ENCODE data around the gene MACROH2A2.
"Not testable (repeated sequence)": the region's sequence is repeated elsewhere in the genome, so short reads cannot be mapped to it uniquely, and the experiment has no call there.

MACROH2A2 gene

DNA sequence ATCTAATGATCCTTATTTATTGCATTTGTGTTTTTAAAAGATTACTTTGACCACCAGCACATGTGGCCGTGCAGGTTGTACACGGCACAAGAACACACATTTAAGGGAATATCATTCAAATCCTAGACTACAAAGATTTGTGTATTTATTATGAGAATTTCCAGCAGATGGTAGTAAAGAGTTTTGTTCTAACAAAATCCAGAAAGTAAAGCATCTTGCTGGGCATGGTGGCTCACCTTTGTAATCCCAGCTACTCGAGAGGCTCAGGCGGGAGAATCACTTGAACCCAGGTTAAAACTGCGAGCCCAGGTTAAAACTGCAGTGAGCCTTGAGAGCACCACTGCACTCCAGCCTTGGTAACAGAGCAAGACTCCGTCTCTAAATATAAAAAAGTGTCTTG, 31.5 kb downstream of the MACROH2A2 start:
- H3K27ac Mint-ChIP-seq, result no peak overlapping the region
- H3K36me3 Mint-ChIP-seq (ENCODE audit: low read depth), result no peaks in the 10 kb centered on the region
- H3K4me3 Mint-ChIP-seq, result no peak overlapping the region
- H3K27me3 Mint-ChIP-seq (ENCODE audit: low read depth), result peaks cover 9% of the 10 kb centered on the region
- H3K4me1 Mint-ChIP-seq (ENCODE audit: low read depth), result no peaks in the 10 kb centered on the region
- H3K9me3 Mint-ChIP-seq, result no peaks in the 10 kb centered on the region

DNA sequence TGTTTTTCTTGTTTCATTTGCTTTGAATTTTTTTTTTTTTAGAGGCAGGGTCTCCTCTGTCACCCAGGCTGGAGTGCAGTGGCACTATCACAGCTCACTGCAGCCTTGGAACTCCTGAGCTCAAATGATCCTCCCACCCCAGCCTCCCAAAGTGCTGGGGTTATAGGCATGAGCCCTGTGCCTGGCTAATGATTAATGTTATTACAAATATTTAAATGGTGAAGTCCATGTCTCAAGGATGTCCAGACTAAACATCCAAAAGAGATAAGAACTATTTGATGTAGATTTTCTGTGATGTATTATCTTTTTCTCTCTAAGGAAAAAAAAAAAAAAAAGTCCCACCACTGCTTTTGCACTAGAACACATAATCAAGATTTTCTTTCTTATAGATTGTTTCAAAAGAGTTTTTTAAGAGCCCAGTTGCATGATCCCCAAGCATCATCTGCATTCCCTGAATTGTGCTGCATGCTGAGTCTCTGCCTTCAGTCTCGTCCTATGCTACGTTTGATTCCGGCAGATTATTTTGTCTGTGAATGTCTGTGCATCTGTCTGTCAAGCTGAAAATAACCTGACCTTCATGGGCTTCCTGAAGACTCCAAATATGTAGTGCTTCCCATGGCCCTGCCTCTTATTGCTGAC, 33.4 kb downstream of the MACROH2A2 start:
- Mint-ChIP-seq H3K4me3 (no peak overlapping the region), H3K27me3 (ENCODE audit: low read depth) (peaks cover 9% of the 10 kb centered on the region), H3K9me3 (no peaks in the 10 kb centered on the region), H3K4me1 (ENCODE audit: low read depth) (no peaks in the 10 kb centered on the region), H3K36me3 (ENCODE audit: low read depth) (no peaks in the 10 kb centered on the region), H3K27ac (no peak overlapping the region)

- Mint-ChIP-seq H3K4me1 (ENCODE audit: low read depth) (peaks cover 9% of the 10 kb centered on the region), H3K9me3 (no peaks in the 10 kb centered on the region), H3K36me3 (ENCODE audit: low read depth) (no peaks in the 10 kb centered on the region), H3K27ac (no peak overlapping the region), H3K4me3 (no peak overlapping the region), H3K27me3 (ENCODE audit: low read depth) (peaks cover 9% of the 10 kb centered on the region)
Observed at GRCh38 chr10:70087616-70088307, 35.1 kb downstream of the MACROH2A2 start.

DNA sequence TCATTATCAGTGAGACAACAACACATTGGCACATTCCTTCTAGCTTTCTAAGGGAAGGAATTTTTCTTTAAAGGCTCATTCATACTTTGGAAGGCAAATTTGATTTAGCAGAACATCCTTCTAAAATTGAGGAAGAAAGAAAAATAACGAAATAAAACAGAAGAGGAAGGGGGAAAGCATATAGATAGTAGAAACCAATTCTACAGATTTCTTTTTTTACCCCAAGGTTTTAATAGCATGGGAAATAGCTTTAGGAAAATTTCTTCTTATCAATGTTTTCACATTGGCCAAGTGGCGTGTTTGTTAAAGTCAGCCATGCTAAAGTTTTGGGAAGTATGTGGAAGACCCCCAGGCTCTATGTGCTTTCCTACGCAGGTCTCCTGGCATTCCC, 35.7 kb downstream of the MACROH2A2 start:
- no peaks in the 10 kb centered on the region for H3K36me3 Mint-ChIP-seq (ENCODE audit: low read depth)
- H3K4me1 Mint-ChIP-seq (ENCODE audit: low read depth), result peaks cover 12% of the 10 kb centered on the region
- H3K9me3 Mint-ChIP-seq, result no peaks in the 10 kb centered on the region
- H3K27me3 Mint-ChIP-seq (ENCODE audit: low read depth), result peaks cover 9% of the 10 kb centered on the region
- no peak overlapping the region for H3K27ac Mint-ChIP-seq
- H3K4me3 Mint-ChIP-seq, result no peak overlapping the region

DNA sequence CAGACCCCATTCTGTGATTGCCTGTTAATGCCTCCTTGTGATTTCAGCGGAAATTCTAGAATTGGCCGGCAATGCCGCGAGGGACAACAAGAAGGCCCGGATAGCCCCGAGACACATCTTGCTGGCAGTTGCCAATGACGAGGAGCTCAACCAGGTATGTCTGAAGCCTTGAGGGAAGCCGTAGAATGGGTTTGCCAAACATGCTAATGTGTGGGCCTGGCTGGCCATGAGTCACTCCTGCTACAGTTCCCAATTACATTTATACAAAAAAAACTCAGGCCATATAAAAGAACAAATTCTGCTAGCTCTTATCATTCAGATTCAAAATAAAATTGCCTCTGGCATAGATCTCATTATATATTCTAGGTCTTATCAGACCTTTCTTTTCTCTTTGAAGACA, 37.4 kb downstream of the MACROH2A2 start:
- H3K27me3 Mint-ChIP-seq (ENCODE audit: low read depth), result peaks cover 8% of the 10 kb centered on the region
- H3K4me3 Mint-ChIP-seq, result no peak overlapping the region
- no peaks in the 10 kb centered on the region for H3K9me3 Mint-ChIP-seq
- peaks cover 16% of the 10 kb centered on the region for H3K4me1 Mint-ChIP-seq (ENCODE audit: low read depth)
- no peak overlapping the region for H3K27ac Mint-ChIP-seq
- no peaks in the 10 kb centered on the region for H3K36me3 Mint-ChIP-seq (ENCODE audit: low read depth)

DNA sequence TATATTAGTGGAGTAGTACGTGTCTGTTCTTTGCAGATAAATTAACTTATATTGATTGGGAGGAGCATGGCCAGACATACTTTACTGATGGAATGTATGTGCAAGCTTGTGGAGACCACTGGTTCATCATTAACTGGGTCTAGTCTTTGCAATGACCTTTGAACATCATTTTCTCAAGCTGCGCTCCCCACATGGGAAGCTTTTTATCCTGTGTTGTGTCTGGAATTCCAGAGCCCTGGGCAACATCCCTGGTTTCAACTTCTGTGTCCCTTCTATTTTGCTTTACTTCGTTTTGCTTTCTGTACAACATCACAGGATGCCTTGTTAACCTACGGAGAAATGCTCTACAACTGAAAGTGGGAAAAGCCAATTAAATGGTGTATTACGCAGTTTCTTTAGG, 38.3 kb downstream of the MACROH2A2 start:
- H3K4me3 Mint-ChIP-seq, result no peak overlapping the region
- H3K4me1 Mint-ChIP-seq (ENCODE audit: low read depth), result peaks cover 16% of the 10 kb centered on the region
- H3K27ac Mint-ChIP-seq, result no peak overlapping the region
- H3K36me3 Mint-ChIP-seq (ENCODE audit: low read depth), result no peaks in the 10 kb centered on the region
- H3K9me3 Mint-ChIP-seq, result no peaks in the 10 kb centered on the region
- H3K27me3 Mint-ChIP-seq (ENCODE audit: low read depth), result peaks cover 3% of the 10 kb centered on the region

DNA sequence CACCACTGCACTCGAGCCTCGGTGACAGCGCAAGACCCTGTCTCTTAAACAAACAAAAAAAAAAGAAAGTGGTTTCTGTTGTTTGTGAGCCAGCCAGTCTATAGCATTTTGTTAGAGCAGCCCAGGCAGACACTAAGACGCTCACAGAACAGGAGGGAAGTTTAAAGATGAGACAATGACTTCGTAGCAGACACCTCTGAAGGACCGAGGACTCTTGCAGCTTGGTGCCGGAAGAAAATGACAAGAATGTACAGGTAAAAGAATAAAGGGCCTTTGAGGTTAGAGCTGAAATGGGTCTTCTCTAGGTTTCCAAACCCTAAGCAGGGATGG, 39.7 kb downstream of the MACROH2A2 start:
- Mint-ChIP-seq H3K4me3 (peak overlapping the region; percentile 77), H3K36me3 (ENCODE audit: low read depth) (no peaks in the 10 kb centered on the region), H3K27ac (peak overlapping the region; percentile 85), H3K27me3 (ENCODE audit: low read depth) (peaks cover 3% of the 10 kb centered on the region), H3K9me3 (no peaks in the 10 kb centered on the region), H3K4me1 (ENCODE audit: low read depth) (peaks cover 16% of the 10 kb centered on the region)

DNA sequence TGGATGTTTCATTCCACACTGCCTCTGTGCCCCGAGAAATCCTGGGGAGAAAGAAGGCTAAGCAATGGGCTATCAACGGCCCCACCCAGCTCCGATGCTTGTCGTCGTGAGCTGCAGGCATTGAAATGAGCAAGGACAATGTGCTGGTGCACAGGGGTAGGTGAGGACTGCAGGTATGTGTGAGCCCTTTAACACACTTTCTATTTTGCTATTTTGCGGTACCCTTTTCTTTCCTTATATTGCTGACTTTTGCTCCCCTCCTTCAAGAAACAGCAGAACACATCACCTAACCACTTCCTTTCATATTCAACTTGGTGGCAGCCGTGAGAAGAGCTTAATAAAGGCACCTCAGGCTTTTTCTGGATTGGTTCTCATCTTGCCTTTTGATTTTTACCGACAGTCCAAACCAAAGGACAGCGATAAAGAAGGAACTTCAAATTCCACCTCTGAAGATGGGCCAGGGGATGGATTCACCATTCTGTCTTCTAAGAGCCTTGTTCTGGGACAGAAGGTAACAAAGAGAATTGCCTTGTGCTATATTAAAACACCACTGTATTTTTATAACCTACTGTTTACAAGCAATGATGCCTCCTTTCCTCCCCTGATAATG, 40.8 kb downstream of the MACROH2A2 start:
- peaks cover 3% of the 10 kb centered on the region for H3K27me3 Mint-ChIP-seq (ENCODE audit: low read depth)

GRCh38 chr10:70094250-70094649, 41.6 kb downstream of the MACROH2A2 start:
- Mint-ChIP-seq H3K36me3 (ENCODE audit: low read depth) (no peaks in the 10 kb centered on the region), H3K27ac (no peak overlapping the region), H3K4me1 (ENCODE audit: low read depth) (peaks cover 16% of the 10 kb centered on the region), H3K4me3 (no peak overlapping the region), H3K27me3 (ENCODE audit: low read depth) (peaks cover 3% of the 10 kb centered on the region), H3K9me3 (no peaks in the 10 kb centered on the region)

More for the DNA sequence above, 40.8 kb downstream of the MACROH2A2 start:
- Mint-ChIP-seq H3K9me3 (no peaks in the 10 kb centered on the region), H3K4me3 (peak overlapping the region; percentile 77), H3K4me1 (ENCODE audit: low read depth) (peaks cover 16% of the 10 kb centered on the region), H3K36me3 (ENCODE audit: low read depth) (no peaks in the 10 kb centered on the region), H3K27ac (peak overlapping the region; percentile 75)

- Mint-ChIP-seq H3K4me3 (no peak overlapping the region), H3K9me3 (no peaks in the 10 kb centered on the region), H3K27me3 (ENCODE audit: low read depth) (peaks cover 3% of the 10 kb centered on the region)
Observed at GRCh38 chr10:70096016-70096704, 43.5 kb downstream of the MACROH2A2 start.

DNA sequence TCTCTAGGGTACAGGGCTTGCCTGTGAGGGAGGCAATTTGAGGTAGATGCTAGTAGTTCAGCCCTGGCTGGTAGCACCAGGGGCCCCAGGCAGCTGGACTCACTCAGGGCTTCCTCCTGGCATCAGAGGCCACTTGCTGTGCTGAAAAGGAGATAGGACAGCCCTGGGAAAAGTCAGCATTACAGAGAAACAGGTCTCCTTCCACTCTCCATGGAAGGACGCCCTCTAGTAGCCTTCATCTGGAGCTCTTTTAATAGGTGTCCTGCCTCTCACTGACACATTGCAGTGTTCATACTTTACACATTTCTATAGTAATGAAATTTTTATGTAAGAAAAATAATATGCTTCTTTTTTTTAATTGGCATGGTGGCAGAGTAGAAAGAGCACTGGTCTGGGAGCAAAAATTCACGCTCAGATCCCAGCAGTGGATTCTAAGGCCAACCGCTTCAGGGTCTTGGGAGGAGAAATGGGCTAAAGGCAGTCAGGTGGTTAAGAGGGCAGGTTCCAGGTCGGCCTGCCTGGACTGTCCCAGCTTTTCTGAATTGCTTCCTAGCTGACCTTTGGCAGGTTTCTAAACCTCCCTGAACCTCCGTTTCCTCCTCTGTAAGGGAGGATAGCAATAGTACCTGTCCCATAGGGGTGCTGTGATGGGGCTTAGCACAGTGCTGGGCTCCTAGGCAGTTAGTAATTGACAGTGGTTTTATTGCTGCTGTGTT, 44.2 kb downstream of the MACROH2A2 start:
- Mint-ChIP-seq H3K27me3 (ENCODE audit: low read depth) (peaks cover 3% of the 10 kb centered on the region), H3K4me1 (ENCODE audit: low read depth) (peaks cover 14% of the 10 kb centered on the region), H3K9me3 (no peaks in the 10 kb centered on the region), H3K36me3 (ENCODE audit: low read depth) (no peaks in the 10 kb centered on the region), H3K4me3 (no peak overlapping the region), H3K27ac (no peak overlapping the region)

More at GRCh38 chr10:70096016-70096704, 43.5 kb downstream of the MACROH2A2 start:
- peaks cover 16% of the 10 kb centered on the region for H3K4me1 Mint-ChIP-seq (ENCODE audit: low read depth)
- no peaks in the 10 kb centered on the region for H3K36me3 Mint-ChIP-seq (ENCODE audit: low read depth)
- no peak overlapping the region for H3K27ac Mint-ChIP-seq

DNA sequence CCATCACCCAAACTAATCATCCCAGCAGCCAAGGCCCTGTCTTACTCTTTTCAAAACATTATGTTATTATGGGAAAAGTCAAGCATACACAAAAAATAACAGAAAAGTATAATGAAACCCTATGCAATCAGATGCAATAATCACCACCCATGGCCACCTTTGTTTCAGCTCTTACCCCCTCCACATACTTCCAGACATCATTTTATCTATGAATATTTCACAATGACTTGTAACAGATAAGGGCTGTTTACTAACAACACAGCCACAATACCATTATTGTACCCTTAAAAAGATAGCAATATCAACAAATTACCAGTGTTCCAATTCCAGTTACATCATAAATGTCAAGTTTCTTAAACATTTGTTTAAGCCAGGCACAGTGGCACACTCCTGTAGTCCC, 44.8 kb downstream of the MACROH2A2 start:
- no peak overlapping the region for H3K27ac Mint-ChIP-seq
- H3K27me3 Mint-ChIP-seq (ENCODE audit: low read depth), result peaks cover 3% of the 10 kb centered on the region
- H3K4me3 Mint-ChIP-seq, result no peak overlapping the region
- H3K9me3 Mint-ChIP-seq, result no peaks in the 10 kb centered on the region
- no peaks in the 10 kb centered on the region for H3K36me3 Mint-ChIP-seq (ENCODE audit: low read depth)
- peaks cover 8% of the 10 kb centered on the region for H3K4me1 Mint-ChIP-seq (ENCODE audit: low read depth)

- Mint-ChIP-seq H3K9me3 (no peaks in the 10 kb centered on the region), H3K4me1 (ENCODE audit: low read depth) (peaks cover 4% of the 10 kb centered on the region), H3K27ac (no peak overlapping the region), H3K4me3 (no peak overlapping the region), H3K27me3 (ENCODE audit: low read depth) (peaks cover 3% of the 10 kb centered on the region), H3K36me3 (ENCODE audit: low read depth) (no peaks in the 10 kb centered on the region)
Observed at GRCh38 chr10:70098271-70098670, 45.6 kb downstream of the MACROH2A2 start.

DNA sequence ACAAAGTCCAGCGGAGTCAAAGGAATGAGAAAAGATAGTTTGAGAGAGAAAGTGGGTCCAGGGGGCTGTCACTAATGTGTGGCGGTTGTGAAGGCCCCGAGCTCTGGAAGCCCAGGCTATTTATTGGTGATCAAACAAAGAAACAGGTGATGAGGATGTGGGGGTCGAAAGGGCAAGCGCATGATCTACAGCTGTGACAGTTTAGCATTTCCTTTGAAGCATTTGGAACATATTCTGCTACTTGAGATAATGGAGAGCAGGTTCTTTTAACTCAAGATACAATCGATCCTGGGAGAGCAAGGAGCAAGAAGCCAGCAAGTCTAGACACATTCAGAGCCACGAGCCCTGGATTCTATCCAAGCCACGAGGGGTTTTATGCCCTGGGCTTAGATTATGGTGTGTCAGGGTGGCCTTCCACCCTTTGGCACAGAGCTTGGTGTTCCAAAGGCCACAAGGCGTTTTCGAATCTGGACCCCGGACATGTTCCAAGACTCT, 48.5 kb downstream of the MACROH2A2 start:
- not testable (repeated sequence) for H3K4me3 Mint-ChIP-seq; H3K9me3 Mint-ChIP-seq; H3K27me3 Mint-ChIP-seq (ENCODE audit: low read depth); H3K27ac Mint-ChIP-seq; H3K4me1 Mint-ChIP-seq (ENCODE audit: low read depth); H3K36me3 Mint-ChIP-seq (ENCODE audit: low read depth)

Data from T-helper 1 cell treated with Interleukin-12 subunit alpha and Interleukin-12 subunit beta and Interleukin-4 antibody, amounts not matched to agents 30 μg/mL and 1 μg/mL, for 36 hours (primary cell).